GM18499 (cell line): Measurements from ENCODE around the gene SEMA4A.
"Not testable (repeated sequence)": the region's sequence is repeated elsewhere in the genome, so short reads cannot be mapped to it uniquely, and the experiment has no call there.

Source experiments
- ATAC-seq: cut with Tn5 transposase; IDR thresholded peaks from one replicate; pipeline ENCODE4 v1.9.1; 2021; ENCODE audit warnings: moderate number of reproducible peaks; ENCODE audit not compliant: insufficient read depth, unreplicated experiment

The SEMA4A gene

GRCh38 chr1:156155756-156156510 lies 2.5 kb downstream of the SEMA4A start:
- no peak for ATAC-seq

DNA sequence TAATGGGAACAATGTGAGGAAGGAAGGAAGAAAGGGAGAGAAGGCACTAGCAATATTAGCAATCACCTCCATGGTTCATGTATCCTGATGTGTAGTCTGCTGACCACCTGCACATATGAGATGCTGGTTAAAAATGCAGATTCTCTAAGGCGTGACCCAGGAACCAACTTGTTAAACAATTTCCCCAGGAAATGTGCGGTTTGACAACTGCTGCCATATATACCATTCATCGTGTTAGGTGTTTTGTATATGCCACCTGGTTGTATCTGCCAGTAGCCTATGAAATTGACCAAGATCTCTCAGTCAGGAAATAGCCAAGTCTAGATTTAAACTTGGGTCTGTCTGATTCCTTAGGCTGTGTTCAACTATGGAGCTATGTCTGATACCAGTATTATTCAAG lies 4.1 kb downstream of the SEMA4A start:
- no peak for ATAC-seq

DNA sequence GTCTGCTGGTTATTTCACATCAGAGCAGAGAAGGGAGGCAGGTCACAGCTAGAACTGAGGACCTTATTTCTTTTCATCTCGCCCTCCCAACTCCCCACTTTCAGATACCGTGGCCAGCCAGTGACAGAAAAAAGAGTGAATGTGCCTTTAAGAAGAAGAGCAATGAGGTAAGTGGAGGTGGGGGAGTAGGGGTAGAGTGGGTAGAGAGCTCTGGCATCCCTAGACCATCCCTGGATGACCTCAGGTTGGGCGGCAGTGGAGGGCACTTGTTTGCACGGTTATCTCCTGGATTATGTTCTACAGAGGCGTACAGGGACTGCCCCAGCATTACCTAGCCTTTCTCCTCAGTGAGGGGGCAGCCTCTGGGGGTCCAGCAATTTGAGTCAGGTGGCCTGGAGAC lies 4.6 kb downstream of the SEMA4A start:
- no peak for ATAC-seq

GRCh38 chr1:156160000-156160742 lies 6.8 kb downstream of the SEMA4A start:
- no peak for ATAC-seq

- no peak for ATAC-seq
Measured at GRCh38 chr1:156160743-156161171, 7.4 kb downstream of the SEMA4A start.

- no peak for ATAC-seq
Measured at GRCh38 chr1:156162430-156163037, 9.1 kb downstream of the SEMA4A start.

DNA sequence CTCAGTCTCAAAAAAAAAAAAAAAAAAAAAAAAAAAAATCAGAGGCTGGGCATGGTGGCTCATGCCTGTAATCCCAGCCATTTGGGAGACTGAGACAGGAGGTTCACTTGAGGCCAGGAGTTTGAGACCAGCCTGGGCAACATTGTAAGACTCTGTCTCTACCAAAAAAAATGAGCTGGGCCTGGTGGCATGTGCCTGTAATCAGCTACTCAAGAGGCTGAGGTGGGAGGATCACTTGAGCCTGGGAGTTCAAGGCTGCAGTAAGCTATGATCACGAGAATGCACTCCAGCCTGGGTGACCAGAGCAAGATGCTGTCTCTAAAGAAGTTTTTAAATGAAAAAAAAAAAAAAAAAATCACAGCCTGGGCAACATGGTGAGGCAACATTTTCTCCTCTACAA lies 10.3 kb downstream of the SEMA4A start:
- no peak for ATAC-seq

DNA sequence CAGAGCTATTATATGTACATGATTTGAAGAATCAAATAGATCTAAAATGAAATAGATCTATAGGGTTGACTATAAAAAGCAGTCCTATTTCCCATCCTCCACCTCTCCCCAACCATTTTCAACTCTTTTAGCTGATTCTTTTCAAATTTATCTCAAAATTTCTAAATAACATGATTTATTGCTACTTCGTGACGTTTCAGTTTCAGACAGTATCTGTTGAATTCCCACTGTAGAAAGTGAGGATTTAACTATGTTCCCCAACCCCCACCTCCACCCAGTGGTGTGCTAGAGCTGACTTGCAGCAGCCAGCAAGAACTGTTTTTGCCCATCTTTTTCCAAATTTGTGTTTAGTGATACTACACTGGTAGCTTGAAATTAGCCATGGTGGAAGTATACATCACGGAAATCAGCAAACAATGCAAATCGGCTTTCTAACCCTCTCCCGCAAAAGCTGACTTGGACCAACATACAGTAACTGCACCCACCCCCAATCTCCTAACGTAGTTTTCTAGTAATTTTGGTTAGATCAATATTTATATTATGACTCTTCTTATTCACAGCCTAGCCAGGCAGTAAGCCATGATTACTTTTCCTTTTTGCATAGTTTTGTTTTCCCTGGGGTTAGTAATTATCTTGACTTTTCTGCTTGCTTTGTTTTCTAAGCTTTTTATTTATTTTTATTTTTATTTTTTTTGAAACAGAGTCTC lies 10.9 kb downstream of the SEMA4A start:
- ATAC-seq: no peak

DNA sequence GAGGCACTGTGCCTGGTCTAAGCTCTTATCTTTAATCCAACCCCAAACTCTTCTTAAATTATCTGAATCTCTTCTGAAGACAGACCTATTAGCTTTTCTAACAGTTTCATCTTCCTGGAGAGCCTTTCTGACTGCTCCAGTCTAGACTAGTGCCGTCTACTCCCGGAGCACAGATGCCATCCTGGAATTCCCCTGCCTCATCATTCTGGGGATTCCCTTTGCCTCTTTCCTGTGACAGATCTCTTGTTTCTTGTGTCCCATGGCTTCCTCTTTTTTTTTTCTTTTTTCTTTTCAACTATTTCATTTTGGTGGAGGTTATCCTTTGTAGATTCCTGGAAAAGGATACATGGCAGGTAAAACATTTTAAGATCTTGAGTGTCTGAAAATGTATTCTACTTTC lies 11.7 kb downstream of the SEMA4A start:
- no peak for ATAC-seq

- no peak for ATAC-seq
Measured at GRCh38 chr1:156167536-156167935, 14.2 kb downstream of the SEMA4A start.

GRCh38 chr1:156172696-156173470 lies 19.5 kb downstream of the SEMA4A start:
- no peak for ATAC-seq

GRCh38 chr1:156176610-156177210 lies 23.3 kb downstream of the SEMA4A start:
- no peak for ATAC-seq

- ATAC-seq: no peak
Measured at GRCh38 chr1:156177919-156178654, 24.7 kb downstream of the SEMA4A start.

- ATAC-seq: no peak
Measured at GRCh38 chr1:156180471-156180870, 27.1 kb downstream of the SEMA4A start.

DNA sequence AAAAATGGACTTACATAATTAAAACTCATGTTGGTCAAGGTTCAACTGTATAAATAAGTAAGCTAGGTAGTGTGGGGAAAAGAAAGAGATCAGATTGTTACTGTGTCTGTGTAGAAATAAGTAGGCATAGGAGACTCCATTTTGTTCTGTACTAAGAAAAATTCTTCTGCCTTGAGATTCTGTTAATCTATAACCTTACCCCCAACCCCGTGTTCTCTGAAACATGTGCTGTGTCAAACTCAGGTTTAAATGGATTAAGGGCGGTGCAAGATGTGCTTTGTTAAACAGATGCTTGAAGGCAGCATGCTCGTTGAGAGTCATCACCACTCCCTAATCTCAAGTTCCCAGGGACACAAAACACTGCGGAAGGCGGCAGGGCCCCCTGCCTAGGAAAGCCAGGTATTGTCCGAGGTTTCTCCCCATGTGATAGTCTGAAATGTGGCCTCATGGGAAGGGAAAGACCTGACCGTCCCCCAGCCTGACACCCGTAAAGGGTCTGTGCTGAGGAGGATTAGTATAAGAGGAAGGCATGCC lies 28.1 kb downstream of the SEMA4A start:
- not testable (repeated sequence) for ATAC-seq

DNA sequence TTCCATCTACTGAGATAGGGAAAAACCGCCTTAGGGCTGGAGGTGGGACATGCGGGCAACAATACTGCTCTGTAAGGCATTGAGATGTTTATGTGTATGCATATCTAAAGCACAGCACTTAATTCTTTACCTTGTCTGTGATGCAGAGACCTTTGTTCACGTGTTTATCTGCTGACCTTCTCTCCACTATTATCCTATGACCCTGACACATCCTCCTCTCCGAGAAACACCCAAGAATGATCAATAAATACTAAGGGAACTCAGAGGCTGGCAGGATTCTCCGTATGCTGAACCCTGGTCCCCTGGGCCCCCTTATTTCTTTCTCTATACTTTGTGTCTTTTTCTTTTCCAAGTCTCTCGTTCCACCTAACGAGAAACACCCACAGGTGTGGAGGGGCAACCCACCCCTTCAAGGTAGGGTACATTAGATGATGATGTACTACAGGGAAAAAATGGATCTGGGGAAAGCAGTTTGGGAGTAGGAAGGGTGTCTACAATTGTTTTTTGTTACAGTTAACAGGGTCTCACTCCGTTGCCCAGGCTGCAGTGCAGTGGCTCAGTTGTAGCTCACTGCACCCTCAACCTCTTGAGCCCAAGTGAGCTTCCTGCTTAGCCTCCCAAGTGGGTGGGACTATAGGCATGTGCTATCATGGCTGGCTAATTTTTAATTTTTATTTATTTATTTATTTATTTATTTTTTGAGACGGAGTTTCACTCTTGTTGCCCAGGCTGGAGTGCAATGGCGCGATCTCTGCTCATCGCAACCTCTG lies 28.8 kb downstream of the SEMA4A start:
- ATAC-seq: not testable (repeated sequence)

DNA sequence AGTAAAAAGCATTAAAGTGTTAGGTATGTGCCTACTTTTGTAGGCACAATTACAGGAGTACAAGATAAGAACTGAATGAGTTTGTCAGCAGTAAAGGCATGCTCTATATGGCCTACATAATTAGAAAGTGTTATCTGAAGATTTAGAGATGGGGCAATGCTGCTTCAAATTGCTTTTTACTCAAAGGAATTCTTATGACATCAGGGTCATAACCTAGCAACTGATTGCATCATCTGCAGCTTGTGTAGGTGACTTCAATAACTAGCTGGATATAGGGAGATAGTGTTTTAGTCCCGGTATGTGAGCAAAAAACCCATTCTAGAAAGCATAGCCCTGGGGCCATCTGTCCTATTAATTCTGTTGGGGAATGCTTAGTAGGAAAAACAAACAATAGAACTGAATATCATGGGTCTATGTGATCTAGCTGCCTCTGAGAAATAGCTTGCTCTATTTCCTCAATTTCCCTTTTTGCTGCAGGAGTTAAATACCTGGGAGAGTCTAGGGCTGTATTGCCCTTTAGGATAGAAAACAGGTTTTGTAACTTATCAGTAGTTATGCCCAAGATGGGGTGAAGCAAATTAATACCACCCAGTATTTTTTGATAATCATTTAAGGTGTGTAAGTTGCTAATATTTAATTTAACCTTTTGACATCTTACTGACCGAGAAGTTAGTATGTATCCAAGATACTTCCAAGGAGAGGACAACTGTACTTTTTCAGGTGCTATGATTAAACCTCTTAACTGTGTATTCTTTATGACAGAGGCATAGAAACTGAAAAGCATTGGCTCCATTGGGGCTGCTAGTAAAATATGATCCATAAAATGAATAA lies 33.2 kb downstream of the SEMA4A start:
- not testable (repeated sequence) for ATAC-seq
